Left cardiac atrium (tissue), 4 donors: ENCODE measurements around the gene CHML. TPM values are rescaled to one million over a fixed set of nuclear protein-coding genes. Genes with fewer than 3 reads are reported as not detected.
A peak's percentile ranks its signal among the peaks of the same experiment; 100 is the strongest.

Source experiments
- ATAC-seq, 2 donors: fragments of 200-7000 bp; cut with Tn5 transposase; one replicate each; pipeline ENCODE4 v1.9.1; 2020; ENCODE audit warnings: mild to moderate bottlenecking in 2 of 2, moderate library complexity in 2 of 2
- DNase-seq: peaks from one replicate; pipeline ENCODE4 v3.0.0-alpha.2; 2020
- intact Hi-C, 2 donors: fragments of 100-400 bp; cut with DNase I; formaldehyde crosslinking; loops; one replicate each; pipeline versions ENCODE4 v1.14.1 to v1.15.1; 2022 to 2023
- total RNA-seq, 2 donors: library from RNA; stranded (reverse); fragmentation: NEBNext Ultra II Directional; extraction: Animal tissue kit (Norgen Biotek cat#: 25700); gene quantifications; one replicate each; pipeline ENCODE4 v1.2.1, GENCODE V29; 2021
- donor health status: DM: no; HTN: yes; CAD: no.
- donor health status: DM: no; HTN: yes; CAD: no; lungs with severe emphysema.
- donor health status: DM: yes; HTN: yes; CAD: no.
- donor health status: Dilated cardiomyopathy.

CHML gene
- total RNA-seq, 2 donors from 2014 or later, result 5.1 to 5.9 TPM

DNA sequence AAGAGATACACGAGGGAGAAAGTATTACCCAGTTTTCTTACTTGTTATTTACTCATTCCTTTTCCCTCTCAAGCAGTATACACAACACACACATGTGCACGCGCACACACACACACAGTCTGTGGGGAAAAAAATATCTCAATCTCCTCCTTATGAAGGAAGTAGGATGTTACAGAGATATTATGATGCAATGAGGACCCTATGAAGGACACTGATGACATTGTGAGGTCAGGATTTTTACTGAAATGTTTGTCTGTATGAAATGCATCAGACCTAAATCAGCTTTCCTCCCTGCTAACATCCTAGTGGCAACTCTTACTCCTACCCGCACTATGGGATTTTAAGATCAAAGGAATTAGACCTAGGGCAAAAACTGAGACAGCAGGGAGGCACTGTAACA, 11.8 kb upstream of the CHML start, which contains the start of gene WDR64:
TSS of gene WDR64 (plus strand) at position 270 of the 400 bp plus-strand sequence. CDS start 204 bp downstream, outside the sequence.
- ATAC-seq, result no peak
- intact Hi-C loops, result no loop called here

DNA sequence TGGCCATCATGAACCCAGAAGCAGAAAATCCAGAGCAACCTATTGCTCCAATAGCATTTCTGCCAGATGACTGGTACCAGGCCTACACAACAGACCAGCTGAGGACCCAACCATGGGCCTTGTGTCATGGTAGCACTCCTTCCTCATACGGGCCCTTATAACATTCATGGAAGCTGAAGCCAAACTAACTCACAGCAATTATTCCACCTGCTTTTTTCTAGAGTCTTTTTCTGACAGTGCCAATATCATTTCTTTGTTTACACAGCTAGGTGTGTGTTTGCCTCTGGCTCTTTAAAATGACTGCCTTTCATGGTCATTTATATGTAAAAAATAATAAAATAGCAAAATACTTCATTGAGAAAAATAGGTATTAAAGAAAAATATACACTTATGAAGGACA, 8.0 kb upstream of the CHML start:
- intact Hi-C loops, result no loop called here
- DNase-seq (no peak), ATAC-seq (no peak)

More for the DNA sequence above, 11.8 kb upstream of the CHML start, which contains the start of gene WDR64:
- DNase-seq, result no peak

DNA sequence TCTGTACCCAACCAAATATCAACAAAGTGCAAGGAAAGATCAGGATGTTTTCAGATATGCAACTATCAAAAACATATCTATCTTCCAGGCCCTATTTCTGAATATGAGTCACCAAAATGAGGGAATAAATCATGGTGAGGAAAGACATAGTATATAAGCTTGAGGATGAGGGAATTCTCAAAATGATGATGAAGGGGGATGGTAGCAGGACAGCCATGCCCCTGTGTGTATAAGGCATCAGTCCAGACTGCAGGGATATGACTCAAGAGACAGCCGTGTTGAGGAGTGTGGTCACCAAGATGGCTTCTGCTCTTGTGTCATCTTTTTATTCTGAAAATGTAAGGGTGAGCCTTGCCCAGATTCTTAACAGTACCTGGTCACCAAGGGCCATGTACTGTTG, 7.5 kb upstream of the CHML start:
- intact Hi-C loops, result no loop called here
- ATAC-seq (no peak), DNase-seq (no peak)

DNA sequence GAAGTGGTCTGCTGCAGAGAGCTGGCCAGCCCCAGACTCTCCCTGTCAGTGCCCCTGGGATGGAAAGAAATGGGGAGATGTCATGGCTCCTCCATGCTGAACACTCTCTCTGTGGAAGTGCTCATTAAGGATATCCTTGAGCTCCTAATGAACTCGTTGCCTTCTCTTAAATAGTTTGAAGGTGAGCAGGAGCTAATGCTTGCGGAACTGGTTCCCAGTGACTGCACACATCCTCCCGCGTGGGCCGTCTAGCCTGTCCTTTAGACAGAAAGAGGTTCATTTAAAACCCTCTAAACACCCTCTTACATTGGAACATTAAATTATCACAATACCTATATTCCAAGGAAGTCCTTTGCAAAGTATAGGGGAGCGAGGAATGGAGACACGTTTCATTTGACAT, 6.0 kb upstream of the CHML start:
- ATAC-seq (no peak), DNase-seq (no peak)

DNA sequence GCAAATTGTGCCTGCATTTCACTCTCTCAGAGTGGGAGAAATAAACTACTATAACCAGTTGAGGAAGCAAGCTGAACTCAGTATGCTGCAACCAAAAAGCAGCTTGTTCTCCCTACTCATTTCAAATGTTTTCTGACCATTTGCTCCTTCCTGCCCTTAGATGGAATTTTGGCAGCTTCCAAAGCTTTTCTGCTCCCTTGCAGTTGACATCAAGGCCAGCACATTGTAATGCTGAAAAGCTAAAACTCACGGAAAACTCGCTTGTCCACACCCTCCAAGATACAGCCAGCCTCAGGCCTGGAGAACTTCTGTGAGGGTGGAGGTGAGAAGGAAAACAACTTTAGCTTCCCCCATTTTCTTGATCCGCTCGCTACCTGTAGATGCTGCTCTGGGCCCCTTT, 5.0 kb upstream of the CHML start:
- intact Hi-C loops, result no loop called here
- no peak for ATAC-seq
- DNase-seq, result no peak

More for the DNA sequence above, 6.0 kb upstream of the CHML start:
- intact Hi-C loops, result no loop called here

DNA sequence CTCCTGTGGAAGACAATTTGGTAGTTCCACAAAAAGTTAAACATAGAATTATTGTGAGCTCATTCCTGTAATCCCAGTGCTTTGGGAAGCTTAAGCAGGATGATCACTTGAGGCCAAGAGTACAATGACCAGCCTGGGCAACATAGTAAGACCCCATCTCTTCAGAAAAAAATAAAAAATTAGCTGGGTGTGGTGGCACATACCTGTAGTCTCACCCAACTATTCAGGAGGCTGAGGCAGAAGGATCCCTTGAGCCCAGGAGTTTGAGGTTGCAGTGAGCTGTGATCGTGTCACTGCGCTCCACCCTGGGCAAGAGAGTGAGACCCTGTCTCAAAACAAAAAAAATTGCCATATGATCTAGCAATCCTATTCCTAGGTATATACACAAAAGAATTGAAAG, 4.1 kb upstream of the CHML start:
- DNase-seq (no peak), ATAC-seq (no peak)
- intact Hi-C loops, result no loop called here

DNA sequence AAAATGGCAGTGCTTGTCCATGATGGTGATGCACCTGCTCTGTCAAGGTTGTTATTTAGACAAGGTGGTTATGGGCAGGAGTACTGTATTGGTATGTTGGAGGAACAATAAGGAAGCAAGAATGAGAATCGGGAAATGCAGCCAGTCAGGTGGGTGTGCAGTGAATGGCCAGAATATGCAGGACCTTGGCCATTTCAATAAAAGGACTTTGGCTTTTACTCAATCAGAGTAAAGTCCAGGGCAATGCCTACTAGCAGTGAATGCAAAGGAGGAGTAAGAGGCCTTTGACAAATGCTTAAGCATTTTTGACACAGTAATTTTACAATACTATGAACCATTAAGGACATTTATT, 2.4 kb upstream of the CHML start:
- DNase-seq (no peak), ATAC-seq (no peak)
- intact Hi-C loops, result no loop called here

DNA sequence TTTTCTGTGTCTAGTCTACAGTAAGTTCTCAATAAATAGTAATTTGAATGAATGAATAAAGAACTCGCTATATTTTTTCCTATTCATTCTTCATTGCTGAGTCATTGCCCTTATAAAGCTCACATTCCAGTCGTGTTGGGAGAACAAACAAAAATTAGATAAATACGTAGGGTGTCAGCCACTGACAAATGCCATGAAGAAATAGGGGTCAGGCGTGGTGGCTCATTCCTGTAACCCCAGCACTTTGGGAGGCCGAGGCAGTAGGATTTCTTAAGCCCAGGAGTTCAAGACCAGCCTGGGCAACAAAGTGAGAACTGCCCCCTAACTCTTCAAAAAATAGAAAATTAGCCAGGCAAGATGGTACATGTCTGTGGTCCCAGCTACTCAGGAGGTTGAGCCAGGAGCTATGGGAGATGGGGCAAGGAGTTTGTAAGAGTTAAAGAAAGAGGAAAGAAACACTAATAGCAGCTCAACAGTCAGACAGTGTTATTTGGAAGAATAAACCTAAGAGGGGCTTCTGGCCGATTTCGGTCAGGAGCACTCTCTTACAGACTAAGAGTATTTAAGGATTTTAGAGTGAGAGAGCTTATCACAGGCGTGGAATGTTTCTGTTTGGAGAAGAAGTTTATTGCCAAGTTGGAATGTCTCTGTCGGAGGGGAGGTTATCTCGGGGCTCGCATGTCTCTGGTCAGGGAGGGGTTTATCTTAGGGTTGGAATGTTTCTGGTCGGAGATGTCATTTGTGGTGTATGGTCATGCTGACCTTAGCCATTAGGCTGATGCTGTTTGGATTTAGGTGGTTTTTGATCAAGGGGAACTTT, 1.8 kb upstream of the CHML start:
- ATAC-seq (no peak), DNase-seq (no peak)
- intact Hi-C loops, result no loop called here

DNA sequence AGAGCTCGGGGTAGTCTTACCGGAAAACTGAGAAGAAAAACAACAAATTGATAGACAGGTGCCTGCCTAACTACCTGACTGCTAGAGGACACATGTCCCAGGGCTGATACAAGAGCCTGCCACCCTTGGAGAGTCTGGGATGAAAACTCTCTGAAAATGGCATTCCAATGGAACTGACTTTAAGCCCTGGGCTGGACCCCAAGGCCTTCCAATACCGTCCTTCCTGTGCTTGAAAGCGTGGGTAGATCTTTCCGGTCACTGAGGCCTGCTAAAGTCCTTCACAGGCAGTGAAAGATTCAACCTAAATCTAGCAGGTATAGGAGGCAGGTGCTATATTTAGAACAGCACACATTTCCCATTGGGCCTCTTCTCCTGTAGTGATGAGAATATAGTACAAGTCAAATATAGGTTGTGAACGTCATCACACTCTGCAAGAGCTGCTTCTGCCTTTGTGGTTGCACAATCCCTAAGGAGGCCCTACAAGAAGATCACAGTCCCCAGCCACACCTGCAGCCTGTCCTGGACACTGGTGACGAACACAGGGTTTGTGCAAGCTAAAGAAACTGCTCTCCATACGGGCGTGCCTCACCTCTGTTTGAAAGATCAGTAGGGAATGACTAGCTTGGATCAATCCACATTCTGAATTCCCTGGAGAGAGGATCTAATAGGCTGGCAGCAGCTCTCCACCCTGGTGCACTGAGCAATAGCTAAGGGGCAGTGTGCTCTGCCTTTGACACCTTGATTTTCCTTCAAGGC, 876 bp upstream of the CHML start:
- DNase-seq (no peak), ATAC-seq (no peak)
- intact Hi-C loops, result no loop called here

DNA sequence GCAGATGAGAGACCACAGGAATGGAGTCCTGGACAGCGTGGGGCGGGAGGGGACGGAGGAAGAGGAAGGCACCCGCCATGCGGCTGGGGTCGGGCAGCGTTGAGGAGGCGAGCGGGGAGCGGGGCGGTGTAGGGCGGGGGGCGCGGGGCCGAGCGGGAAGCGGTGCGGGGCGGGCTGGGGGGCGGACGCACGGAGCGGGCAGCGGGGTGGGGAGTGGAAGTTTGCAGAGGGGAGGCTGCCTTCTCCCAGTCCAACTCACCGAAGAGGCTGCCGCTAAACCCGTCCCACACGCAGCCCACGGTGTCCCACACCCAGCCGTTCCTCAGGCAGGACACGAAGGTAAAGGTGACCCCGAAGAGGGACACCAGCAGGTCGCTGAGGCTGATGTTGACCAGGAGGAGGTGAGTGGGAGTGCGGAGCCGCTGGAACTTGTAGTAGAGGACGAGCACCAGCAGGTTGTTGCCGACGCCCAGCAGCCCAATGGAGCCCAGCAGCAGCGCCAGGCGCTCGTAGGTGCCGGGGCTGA, 483 bp downstream of the CHML start:
- DNase-seq (peak; percentile 32), ATAC-seq (peak; percentile 31 to 41)
- intact Hi-C loops, result no loop called here

DNA sequence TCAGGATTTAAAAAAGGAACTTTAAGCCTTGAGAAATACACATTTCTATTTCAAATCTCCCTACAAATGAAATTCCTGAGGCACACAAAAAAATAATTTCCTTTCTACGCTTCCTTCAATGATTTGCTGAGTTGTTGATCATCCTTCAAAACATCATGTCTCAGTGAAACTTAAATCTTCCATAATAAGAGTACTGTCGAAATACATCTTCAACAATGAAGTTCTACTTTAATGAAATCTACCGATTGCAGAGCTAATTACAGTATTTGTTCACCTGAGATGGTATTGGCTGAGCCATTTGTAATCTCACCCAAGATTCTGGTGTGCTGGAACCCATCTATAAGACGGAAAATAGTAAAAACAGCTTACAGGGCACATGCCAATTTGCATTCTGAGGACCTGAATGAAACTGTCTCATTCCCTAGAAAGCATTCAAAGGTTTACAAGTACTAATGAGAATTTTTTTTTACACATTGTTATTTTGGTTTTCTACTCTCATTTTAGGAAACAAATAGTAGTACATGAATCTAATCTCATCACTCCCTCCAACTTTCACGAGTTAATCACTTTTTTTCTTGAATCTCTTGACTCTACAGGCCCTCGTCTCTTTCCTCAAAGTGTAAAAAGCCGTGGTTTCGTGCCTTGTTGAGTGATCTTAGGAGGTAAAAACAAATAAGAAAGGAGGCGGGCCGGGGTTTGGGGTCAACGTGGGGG, 1.1 kb downstream of the CHML start:
- ATAC-seq (no peak), DNase-seq (no peak)
- intact Hi-C loops, result no loop called here

DNA sequence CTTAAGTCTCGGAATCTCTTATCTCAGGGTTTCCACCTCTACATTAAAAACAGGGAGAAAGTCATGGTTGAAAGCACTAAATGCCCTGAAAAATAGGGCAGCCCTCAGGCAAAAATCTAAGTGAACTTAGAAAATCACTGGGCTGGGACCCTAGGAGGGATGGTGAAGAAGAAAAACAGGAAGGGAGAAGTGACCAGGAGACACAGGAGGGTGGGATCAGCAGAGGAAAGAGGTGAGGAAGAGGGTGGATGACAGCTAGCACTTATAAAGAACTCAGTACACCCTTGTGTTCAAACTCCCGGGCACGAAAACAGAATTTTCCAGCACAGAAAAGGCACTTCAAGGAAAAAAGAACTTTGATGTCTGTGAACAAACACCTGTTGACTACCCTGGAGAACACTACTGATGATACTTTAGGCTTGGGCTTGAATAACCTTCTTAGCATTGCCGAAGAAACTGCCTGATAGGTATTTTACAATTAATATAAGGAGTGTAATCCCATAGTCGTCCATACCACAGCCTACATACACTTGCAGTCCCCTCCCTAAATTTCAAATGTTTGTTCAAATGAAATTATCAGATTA, 2.0 kb downstream of the CHML start:
- ATAC-seq (no peak), DNase-seq (no peak)
- intact Hi-C loops, result no loop called here

DNA sequence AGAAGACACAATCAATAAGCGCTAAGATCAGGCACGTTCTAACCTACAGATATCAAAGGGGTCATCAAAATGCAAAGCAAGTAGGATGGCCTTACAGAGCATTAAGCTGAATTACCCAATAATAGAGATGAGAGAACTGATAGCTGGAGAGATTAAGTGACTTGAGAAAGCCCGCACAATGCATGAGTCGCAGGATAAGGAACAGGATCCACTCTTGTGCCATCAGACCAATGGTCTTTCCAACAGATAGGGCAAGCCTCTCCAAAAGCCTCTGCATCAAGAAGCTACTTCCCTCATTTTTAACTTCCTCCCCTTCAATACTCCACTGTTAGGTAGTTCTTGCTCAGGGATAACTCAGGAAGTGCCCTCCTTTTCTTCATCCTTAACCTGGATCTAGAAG, 2.6 kb downstream of the CHML start:
- ATAC-seq, result no peak
- no peak for DNase-seq
- intact Hi-C loops, result no loop called here

DNA sequence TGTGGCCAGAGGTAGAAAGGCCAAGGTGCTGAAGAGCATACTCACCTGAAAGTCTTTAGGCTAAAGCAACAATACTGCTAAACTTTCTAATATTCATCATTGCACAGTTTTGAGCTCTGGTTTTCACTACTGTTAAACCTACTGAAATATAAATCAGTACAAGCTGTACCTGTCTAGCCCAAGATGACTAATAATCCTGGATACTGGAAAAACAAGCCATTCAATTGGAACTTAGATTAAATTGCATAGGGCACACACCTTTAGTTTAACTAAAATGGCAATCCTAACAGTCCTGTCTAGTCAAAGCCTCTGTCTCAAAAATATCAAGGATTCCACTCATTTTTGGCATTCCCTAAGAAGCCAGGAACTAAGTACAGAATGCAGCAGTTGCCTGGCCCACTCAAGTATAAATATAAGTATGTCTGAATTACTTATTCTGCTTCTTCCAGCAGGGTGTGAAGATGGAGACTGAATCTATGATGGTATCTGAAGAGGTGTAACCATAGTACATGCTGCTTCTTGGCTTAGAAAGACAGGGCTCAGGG, 3.1 kb downstream of the CHML start:
- intact Hi-C loops, result no loop called here

DNA sequence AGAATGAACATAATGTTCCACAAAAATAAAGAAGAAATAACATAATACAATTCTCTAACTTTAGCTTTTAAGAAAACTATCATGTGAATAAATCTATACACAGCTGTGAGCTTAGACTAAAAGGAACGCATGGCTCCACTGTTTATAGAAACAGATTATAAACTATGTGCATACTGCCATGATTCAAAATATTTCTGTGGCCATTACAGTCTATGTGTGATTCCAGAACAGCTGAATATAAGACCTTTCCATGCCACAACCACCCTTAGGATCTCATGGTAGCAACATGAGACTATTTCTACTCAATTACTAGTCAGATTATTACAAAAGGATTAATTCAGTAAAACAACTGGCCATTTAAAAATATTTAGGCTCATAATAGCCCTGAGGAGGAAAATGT, 3.9 kb downstream of the CHML start:
- DNase-seq, result no peak
- no peak for ATAC-seq
- intact Hi-C loops, result no loop called here

More for the DNA sequence above, 3.1 kb downstream of the CHML start:
- no peak for DNase-seq
- no peak for ATAC-seq

DNA sequence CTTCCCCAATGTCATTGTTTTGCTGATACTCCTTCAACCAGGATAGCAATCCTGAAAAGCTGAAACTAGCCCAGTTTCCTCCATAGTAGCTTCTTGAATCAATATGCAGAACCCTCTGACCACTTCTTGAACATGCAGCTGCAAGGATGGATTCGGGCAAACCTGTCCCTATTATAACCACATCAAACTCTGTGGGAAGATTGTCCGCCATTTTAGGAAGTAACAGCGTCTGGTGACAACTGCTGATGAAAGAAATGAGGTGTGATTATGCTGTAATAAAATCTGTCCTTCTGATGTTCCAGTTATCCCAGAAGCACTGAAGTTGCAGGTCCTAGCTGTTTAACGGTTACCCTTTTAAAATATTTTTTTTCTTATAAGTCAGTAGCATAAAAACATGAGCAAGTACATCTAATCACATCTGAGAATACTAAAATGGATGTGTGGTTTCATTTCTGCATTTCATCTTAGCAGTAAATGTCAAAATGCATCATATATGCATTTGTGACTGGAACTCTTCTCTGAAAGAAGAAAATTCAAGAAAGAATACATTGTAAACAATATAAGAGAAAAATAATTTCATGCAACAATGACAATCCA, 4.5 kb downstream of the CHML start:
- intact Hi-C loops, result no loop called here
- DNase-seq, result no peak

DNA sequence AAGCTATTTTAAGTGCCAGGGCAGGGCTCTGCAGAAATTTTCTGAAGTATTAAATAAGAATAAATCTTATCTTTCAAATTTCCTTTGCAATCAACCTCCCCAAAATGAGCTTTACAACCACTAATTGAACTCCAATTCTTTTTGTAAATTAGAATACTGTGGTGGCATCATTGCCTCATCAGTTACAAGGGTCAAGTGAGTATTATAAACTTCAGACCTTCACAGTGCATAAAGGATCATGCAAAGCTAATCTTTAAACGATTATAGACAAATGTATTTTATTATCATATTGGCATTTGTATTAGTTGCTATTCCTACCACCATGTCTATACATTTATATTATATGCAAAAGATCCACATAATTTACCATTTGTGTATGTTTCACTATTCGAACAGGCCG, 7.2 kb downstream of the CHML start:
- intact Hi-C loops, result no loop called here
- ATAC-seq (no peak), DNase-seq (no peak)

More for the DNA sequence above, 4.5 kb downstream of the CHML start:
- no peak for ATAC-seq

DNA sequence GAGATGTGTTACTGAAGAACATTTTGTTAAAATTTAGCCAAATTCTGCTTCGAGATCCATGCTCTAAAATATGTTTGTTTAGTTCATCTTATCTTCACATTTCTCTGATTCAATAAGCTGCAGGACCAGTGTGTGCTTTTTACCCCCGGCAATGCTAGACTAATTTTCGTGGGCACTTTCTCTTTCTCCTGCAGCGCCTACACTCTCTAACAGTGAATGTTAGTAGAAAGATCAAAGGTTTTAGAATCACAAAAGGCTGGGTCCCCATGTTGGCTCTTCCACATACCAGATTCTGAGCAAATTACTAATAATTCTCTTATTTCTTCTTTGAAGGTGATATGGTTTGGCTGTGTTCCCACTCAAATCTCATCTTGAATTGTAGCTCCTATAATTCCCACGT, 8.5 kb downstream of the CHML start:
- intact Hi-C loops, result no loop called here
- DNase-seq, result no peak
- no peak for ATAC-seq

DNA sequence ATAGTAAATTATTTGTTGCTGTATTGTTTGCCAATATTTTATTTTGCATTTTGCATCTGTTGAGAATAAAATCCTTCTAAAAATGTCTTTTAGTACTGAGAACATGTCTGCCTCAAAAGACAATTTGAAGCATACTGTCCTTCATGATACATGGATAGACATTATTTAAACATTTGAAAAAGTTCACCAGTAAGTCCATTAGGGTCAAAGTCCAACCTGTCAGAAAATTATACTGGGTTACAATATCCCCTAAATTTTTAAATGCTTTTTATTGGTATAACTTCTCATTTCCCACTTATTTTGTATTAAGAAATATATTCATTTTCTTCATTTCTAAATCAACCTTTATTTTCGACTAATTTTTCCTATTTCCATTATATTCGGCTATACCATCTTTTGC, 9.3 kb downstream of the CHML start:
- ATAC-seq (no peak), DNase-seq (no peak)
- intact Hi-C loops, result no loop called here
